Hepatocyte (in vitro differentiated cells): ENCODE data around the gene ITPRID1. TPM values are rescaled to one million over a fixed set of nuclear protein-coding genes. Genes with fewer than 3 reads are reported as not detected.

Experiments
- DNase-seq: peaks from one replicate; pipeline ENCODE4 v3.0.0-alpha.2; 2016; ENCODE audit warnings: low spot score
- H2AFZ ChIP-seq: fragments of 200-600 bp; sonication (generic); 2 replicates; pipeline ENCODE4 v1.6.0; 2016; ENCODE audit warnings: antibody characterized with exemption, mild to moderate bottlenecking
- H3K27ac ChIP-seq: fragments of 200-600 bp; sonication (generic); 2 replicates; pipeline ENCODE4 v1.5.1; 2016; ENCODE audit warnings: mild to moderate bottlenecking
- H3K27me3 ChIP-seq: fragments of 200-600 bp; sonication (generic); 2 replicates; pipeline ENCODE4 v1.6.1; 2016
- H3K36me3 ChIP-seq: fragments of 200-600 bp; sonication (generic); replicated peaks from 2 replicates; pipeline ENCODE4 v1.5.1; 2016; ENCODE audit warnings: low read depth; ENCODE audit not compliant: insufficient read depth
- H3K4me1 ChIP-seq: fragments of 200-600 bp; sonication (generic); 2 replicates; pipeline ENCODE4 v1.5.1; 2016; ENCODE audit warnings: mild to moderate bottlenecking, moderate library complexity; ENCODE audit not compliant: insufficient read depth
- H3K4me2 ChIP-seq: fragments of 200-600 bp; sonication (generic); 2 replicates; pipeline ENCODE4 v1.6.0; 2016
- H3K4me3 ChIP-seq: fragments of 200-600 bp; sonication (generic); 2 replicates; pipeline ENCODE4 v1.5.1; 2016; ENCODE audit warnings: mild to moderate bottlenecking
- H3K79me2 ChIP-seq: fragments of 200-600 bp; sonication (generic); 2 replicates; pipeline ENCODE4 v1.6.0; 2017; ENCODE audit warnings: mild to moderate bottlenecking
- H3K9me2 ChIP-seq: fragments of 200-600 bp; sonication (generic); replicated peaks from 2 replicates; pipeline ENCODE4 v1.6.0; 2017; ENCODE audit warnings: mild to moderate bottlenecking; ENCODE audit not compliant: insufficient read depth
- H3K9me3 ChIP-seq: fragments of 200-600 bp; sonication (generic); 2 replicates; pipeline ENCODE4 v1.5.1; 2016; ENCODE audit warnings: low read depth, mild to moderate bottlenecking
- H4K20me1 ChIP-seq: fragments of 200-600 bp; sonication (generic); 2 replicates; pipeline ENCODE4 v1.6.0; 2016; ENCODE audit warnings: mild to moderate bottlenecking; ENCODE audit not compliant: insufficient read depth, poor library complexity, severe bottlenecking
- EZH2 ChIP-seq: fragments of 200-600 bp; sonication (generic); IDR thresholded peaks from 2 replicates; pipeline ENCODE4 v1.6.1; 2016; ENCODE audit warnings: antibody characterized with exemption, mild to moderate bottlenecking, borderline replicate concordance
- EZH2phosphoT487 ChIP-seq: fragments of 200-600 bp; sonication (generic); IDR thresholded peaks from one replicate; pipeline ENCODE4 v1.6.1; 2018; ENCODE audit warnings: antibody characterized with exemption, mild to moderate bottlenecking, low read depth, moderate library complexity; ENCODE audit not compliant: unreplicated experiment, severe bottlenecking
- WGBS: methylation state at CpG from one replicate; pipeline ENCODE4 v1.1.6; 2016; ENCODE audit warnings: low lambda C conversion rate; ENCODE audit errors: missing lambda C conversion rate; 5-methylcytosine and 5-hydroxymethylcytosine counted together
- polyA plus RNA-seq: library from polyadenylated mRNA; unstranded; fragments of >200 nt; fragmentation: Nextera tagmentation; extraction: Ambion mirVana; gene quantifications from 2 replicates; pipeline ENCODE4 v1.2.1, GENCODE V29; 2016
- total RNA-seq: library from RNA; depleted of rRNA; stranded (reverse); fragments of >200 nt; gene quantifications from 2 replicates; pipeline ENCODE4 v1.2.3, GENCODE V29; 2014
- TF ChIP-seq, protein P1 (sequence below): fragments of 200-600 bp; sonication (generic); IDR thresholded peaks from 2 replicates; pipeline ENCODE4 v1.5.1; 2016; ENCODE audit warnings: antibody characterized with exemption, mild to moderate bottlenecking; ENCODE audit not compliant: poor library complexity

Gene ITPRID1
- total and polyA plus RNA-seq, 2 experiments from 2014 or later: 0.06 TPM; not detected in 1

DNA sequence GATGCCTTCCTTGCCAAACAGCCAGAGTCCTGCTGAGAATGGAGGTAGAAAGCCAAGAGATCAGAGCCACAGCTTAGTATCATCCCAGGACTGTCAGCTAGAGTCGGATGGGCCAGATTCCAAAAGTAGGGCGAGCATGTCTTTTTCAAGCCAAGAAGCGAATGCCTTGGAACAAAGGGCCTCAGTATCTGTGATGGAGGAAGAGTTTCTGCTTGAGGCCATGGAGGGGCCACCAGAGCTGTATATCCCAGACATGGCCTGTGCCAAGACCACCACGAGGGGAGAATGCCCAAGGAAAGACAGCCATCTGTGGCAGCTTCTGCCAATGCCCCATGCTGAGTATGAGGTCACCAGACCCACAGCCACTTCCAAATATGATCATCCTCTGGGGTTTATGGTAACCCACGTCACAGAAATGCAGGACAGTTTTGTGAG is 128.8 kb downstream of the ITPRID1 start:
- Histone ChIP-seq H4K20me1 (no peaks in the 10 kb centered on the region), H3K4me1 (no peaks in the 10 kb centered on the region), H3K79me2 (no peaks in the 10 kb centered on the region), H3K4me2 (no peak overlapping the region), H3K9me2 (no peaks in the 10 kb centered on the region), H3K27me3 (no peaks in the 10 kb centered on the region), H3K9me3 (no peaks in the 10 kb centered on the region), H3K36me3 (no peaks in the 10 kb centered on the region), H2AFZ (no peak overlapping the region), H3K4me3 (no peak overlapping the region), H3K27ac (no peak overlapping the region)
- no peak for DNase-seq
- WGBS: 82% methylated on average over 5 of the region's 5 CpGs
- no peak for TF ChIP-seq EZH2phosphoT487
- TF ChIP-seq, protein P1, sequence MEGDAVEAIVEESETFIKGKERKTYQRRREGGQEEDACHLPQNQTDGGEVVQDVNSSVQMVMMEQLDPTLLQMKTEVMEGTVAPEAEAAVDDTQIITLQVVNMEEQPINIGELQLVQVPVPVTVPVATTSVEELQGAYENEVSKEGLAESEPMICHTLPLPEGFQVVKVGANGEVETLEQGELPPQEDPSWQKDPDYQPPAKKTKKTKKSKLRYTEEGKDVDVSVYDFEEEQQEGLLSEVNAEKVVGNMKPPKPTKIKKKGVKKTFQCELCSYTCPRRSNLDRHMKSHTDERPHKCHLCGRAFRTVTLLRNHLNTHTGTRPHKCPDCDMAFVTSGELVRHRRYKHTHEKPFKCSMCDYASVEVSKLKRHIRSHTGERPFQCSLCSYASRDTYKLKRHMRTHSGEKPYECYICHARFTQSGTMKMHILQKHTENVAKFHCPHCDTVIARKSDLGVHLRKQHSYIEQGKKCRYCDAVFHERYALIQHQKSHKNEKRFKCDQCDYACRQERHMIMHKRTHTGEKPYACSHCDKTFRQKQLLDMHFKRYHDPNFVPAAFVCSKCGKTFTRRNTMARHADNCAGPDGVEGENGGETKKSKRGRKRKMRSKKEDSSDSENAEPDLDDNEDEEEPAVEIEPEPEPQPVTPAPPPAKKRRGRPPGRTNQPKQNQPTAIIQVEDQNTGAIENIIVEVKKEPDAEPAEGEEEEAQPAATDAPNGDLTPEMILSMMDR: no peak

- WGBS: 91% methylated on average over 4 of the region's 4 CpGs
- no peak for DNase-seq
- Histone ChIP-seq H3K79me2 (no peaks in the 10 kb centered on the region), H3K27ac (no peak overlapping the region), H3K4me3 (no peak overlapping the region), H3K36me3 (no peaks in the 10 kb centered on the region), H3K9me2 (no peaks in the 10 kb centered on the region), H3K9me3 (no peaks in the 10 kb centered on the region), H3K27me3 (no peaks in the 10 kb centered on the region), H2AFZ (no peak overlapping the region), H3K4me1 (no peaks in the 10 kb centered on the region), H3K4me2 (no peak overlapping the region), H4K20me1 (no peaks in the 10 kb centered on the region)
- TF ChIP-seq EZH2phosphoT487: no peak
- TF ChIP-seq, protein P1: no peak
- no peak for TF ChIP-seq EZH2
Measured at GRCh38 chr7:31646942-31647341, 133.1 kb downstream of the ITPRID1 start.

- Histone ChIP-seq H3K4me3 (no peak overlapping the region), H3K9me3 (no peaks in the 10 kb centered on the region), H3K27me3 (no peaks in the 10 kb centered on the region), H3K9me2 (no peaks in the 10 kb centered on the region), H3K4me2 (no peak overlapping the region), H3K36me3 (no peaks in the 10 kb centered on the region), H4K20me1 (no peaks in the 10 kb centered on the region), H3K4me1 (no peaks in the 10 kb centered on the region), H2AFZ (no peak overlapping the region), H3K27ac (no peak overlapping the region), H3K79me2 (no peaks in the 10 kb centered on the region)
- 93% methylated on average over 6 of the region's 7 CpGs for WGBS
- no peak for TF ChIP-seq EZH2
- TF ChIP-seq, protein P1: no peak
- TF ChIP-seq EZH2phosphoT487: no peak
- DNase-seq: no peak
Measured at GRCh38 chr7:31647511-31647910, 133.6 kb downstream of the ITPRID1 start.

- H3K27ac ChIP-seq: no peak overlapping the region
- no peak for TF ChIP-seq EZH2phosphoT487
- TF ChIP-seq, protein P1: peak; percentile 42
- H3K27me3 ChIP-seq: no peaks in the 10 kb centered on the region
- no peak overlapping the region for H2AFZ ChIP-seq
- no peaks in the 10 kb centered on the region for H3K9me2 ChIP-seq
- DNase-seq: no peak
- 96% methylated on average over 1 of the region's 1 CpG for WGBS
- no peaks in the 10 kb centered on the region for H3K4me1 ChIP-seq
- H3K36me3 ChIP-seq: no peaks in the 10 kb centered on the region
- H3K4me3 ChIP-seq: no peak overlapping the region
- H3K79me2 ChIP-seq: no peaks in the 10 kb centered on the region
- H3K4me2 ChIP-seq: no peak overlapping the region
- H4K20me1 ChIP-seq: no peaks in the 10 kb centered on the region
- H3K9me3 ChIP-seq: no peaks in the 10 kb centered on the region
Measured at GRCh38 chr7:31648288-31648687, 134.4 kb downstream of the ITPRID1 start.
